Sigmoid colon (tissue), 7 donors: Measurements from ENCODE around the gene CCL14. TPM values are rescaled to one million over a fixed set of nuclear protein-coding genes. Genes with fewer than 3 reads are reported as not detected.

Experiments
- DNase-seq: peaks from one replicate; pipeline ENCODE4 v3.0.0-alpha.2; 2019
- H3K27ac ChIP-seq, 4 donors: fragments of 200-600 bp; sonication (generic); one replicate each; pipeline ENCODE4 v1.5.1; 2016 to 2019; ENCODE audit warnings: mild to moderate bottlenecking in 1 of 4
- H3K27me3 ChIP-seq, 3 donors: fragments of 200-600 bp; sonication (generic); one replicate each; pipeline ENCODE4 v1.5.1; 2019; ENCODE audit warnings: mild to moderate bottlenecking in 1 of 3
- H3K36me3 ChIP-seq, 4 donors: fragments of 200-600 bp; sonication (generic); one replicate each; pipeline ENCODE4 v1.5.1; 2016 to 2019
- H3K4me1 ChIP-seq, 4 donors: fragments of 200-600 bp; sonication (generic); one replicate each; pipeline ENCODE4 v1.5.1; 2017 to 2019
- H3K4me3 ChIP-seq, 4 donors: fragments of 200-600 bp; sonication (generic); one replicate each; pipeline ENCODE4 v1.5.1; 2017 to 2019; ENCODE audit warnings: mild to moderate bottlenecking in 2 of 4, moderate library complexity in 1 of 4
- H3K9me3 ChIP-seq, 4 donors: fragments of 200-600 bp in 3 of 4; sonication (generic) in 3 of 4; one replicate each; pipeline versions ENCODE4 v1.5.1 to v1.6.1; 2013 to 2019
- CTCF ChIP-seq, 4 experiments: fragments of 450-650 bp in 3 of 4; fragments of 200-600 bp in 1 of 4; IDR thresholded peaks; one replicate each; pipeline ENCODE4 v1.5.1; 2016 to 2019; ENCODE audit warnings: antibody characterized with exemption in 4 of 4, mild to moderate bottlenecking in 3 of 4, moderate library complexity in 2 of 4
- EP300 ChIP-seq, 4 donors: sonication (generic); formaldehyde crosslinking; IDR thresholded peaks; one replicate each; pipeline ENCODE4 v1.6.1; 2017; ENCODE audit warnings: antibody characterized with exemption in 4 of 4
- POLR2A ChIP-seq, 2 donors: fragments of 450-650 bp; IDR thresholded peaks; one replicate each; pipeline ENCODE4 v1.6.1; 2016; ENCODE audit warnings: antibody characterized with exemption in 2 of 2, mild to moderate bottlenecking in 2 of 2, moderate library complexity in 2 of 2
- POLR2AphosphoS5 ChIP-seq, 4 donors: sonication (generic); formaldehyde crosslinking; IDR thresholded peaks; one replicate each; pipeline ENCODE4 v1.6.1; 2017; ENCODE audit warnings: antibody characterized with exemption in 4 of 4
- WGBS, 2 donors: extraction: QIAGEN DNeasy Blood & Tissue Kit; methylation state at CpG; one replicate each; pipeline ENCODE4 v1.1.7; 2013; 5-methylcytosine and 5-hydroxymethylcytosine counted together
- intact Hi-C: fragments of 100-400 bp; cut with DNase I; formaldehyde crosslinking; loops from one replicate; pipeline ENCODE4 v1.15.1; 2023
- polyA plus RNA-seq, 3 donors: library from polyadenylated mRNA; stranded (reverse); fragments of 200-250 nt; gene quantifications; one replicate each; pipeline ENCODE4 v1.2.3, GENCODE V29; 2013
- total RNA-seq, 4 donors: library from RNA; depleted of rRNA; stranded (reverse); fragments of >200 nt; gene quantifications; one replicate each; pipeline ENCODE4 v1.1.0, GENCODE V29; 2016
- donor health status: healthy with polysubstance abuse.
- donor health status: Bipolar disorder and iron deficiency.
- donor health status: healthy.

CCL14 gene
- total RNA-seq: 10 to 100 TPM; 13.0 to 30.0 (median 23.7) TPM
- 10 to 100 TPM in 1 of 3 donors, under 1 TPM in 1, not detected in 1; 0.60 to 14.2 TPM for polyA plus RNA-seq

GRCh38 chr17:35986643-35987042, at the start of gene CCL14:
Gene CCL14, minus strand, starts transcription at chr17:35986729. Its CDS starts 80 bp downstream, at chr17:35986649.
- H3K9me3 ChIP-seq: peaks cover 0 to 3% (median 0%) of the 10 kb centered on the region in 4 donors
- 89 to 93% methylated on average over 1 of the region's 1 CpG for WGBS, 2 donors
- peak within 1 kb of the TSS in 3 of 4 donors; percentile 5 to 17 (median 10) for H3K4me3 ChIP-seq
- no peaks in the 10 kb centered on the region for H3K36me3 ChIP-seq
- intact Hi-C loops: no loop called here
- H3K27ac ChIP-seq: peak within 1 kb of the TSS in 1 of 4 donors; percentile 42
- no peaks in the 10 kb centered on the region for H3K4me1 ChIP-seq
- no peak for DNase-seq
- TF ChIP-seq EP300 (IDR thresholded peaks at IDR 0.05): no peak
- TF ChIP-seq POLR2A (IDR thresholded peaks at IDR 0.05): no peak
- no peak for TF ChIP-seq POLR2AphosphoS5 (IDR thresholded peaks at IDR 0.05)
- no peak for TF ChIP-seq CTCF (IDR thresholded peaks at IDR 0.05)
- no peaks in the 10 kb centered on the region for H3K27me3 ChIP-seq

- Histone ChIP-seq H3K9me3 (no peaks in the 10 kb centered on the region), H3K27me3 (peaks cover 0 to 3% (median 0%) of the 10 kb centered on the region in 3 donors), H3K4me1 (no peaks in the 10 kb centered on the region), H3K4me3 (no peak overlapping the region), H3K27ac (no peak overlapping the region), H3K36me3 (no peaks in the 10 kb centered on the region)
- WGBS, 2 donors: 76 to 83% methylated on average over 4 of the region's 4 CpGs
- no peak for DNase-seq
- TF ChIP-seq POLR2A (IDR thresholded peaks at IDR 0.05): no peak
- TF ChIP-seq CTCF (IDR thresholded peaks at IDR 0.05): no peak
- no peak for TF ChIP-seq POLR2AphosphoS5 (IDR thresholded peaks at IDR 0.05)
- no peak for TF ChIP-seq EP300 (IDR thresholded peaks at IDR 0.05)
- intact Hi-C loops: no loop called here
Measured at GRCh38 chr17:36036235-36036634, 49.7 kb upstream of the CCL14 start.

- H3K27me3 ChIP-seq: peaks cover 0 to 3% (median 0%) of the 10 kb centered on the region in 3 donors
- 36 to 66% methylated on average over 3 of the region's 3 CpGs for WGBS, 2 donors
- intact Hi-C loops: no loop called here
- TF ChIP-seq CTCF (IDR thresholded peaks at IDR 0.05) (no peak), POLR2A (IDR thresholded peaks at IDR 0.05) (no peak), POLR2AphosphoS5 (IDR thresholded peaks at IDR 0.05) (no peak), EP300 (IDR thresholded peaks at IDR 0.05) (no peak)
- H3K4me3 ChIP-seq: no peak overlapping the region
- H3K4me1 ChIP-seq: no peaks in the 10 kb centered on the region
- H3K9me3 ChIP-seq: no peaks in the 10 kb centered on the region
- no peaks in the 10 kb centered on the region for H3K36me3 ChIP-seq
- H3K27ac ChIP-seq: no peak overlapping the region
- no peak for DNase-seq
Measured at GRCh38 chr17:36034127-36034526, 47.6 kb upstream of the CCL14 start.

GRCh38 chr17:36030956-36031355, 44.4 kb upstream of the CCL14 start:
- H3K36me3 ChIP-seq: no peaks in the 10 kb centered on the region
- intact Hi-C loops: no loop called here

More at GRCh38 chr17:36030956-36031355, 44.4 kb upstream of the CCL14 start:
- Histone ChIP-seq H3K27ac (no peak overlapping the region), H3K9me3 (no peaks in the 10 kb centered on the region), H3K27me3 (peaks cover 0 to 3% (median 0%) of the 10 kb centered on the region in 3 donors), H3K4me1 (no peaks in the 10 kb centered on the region), H3K4me3 (no peak overlapping the region)
- WGBS, 2 donors: 19 to 66% methylated on average over 1 of the region's 1 CpG
- no peak for DNase-seq
- TF ChIP-seq POLR2AphosphoS5 (IDR thresholded peaks at IDR 0.05): no peak
- TF ChIP-seq CTCF (IDR thresholded peaks at IDR 0.05): no peak
- TF ChIP-seq POLR2A (IDR thresholded peaks at IDR 0.05): no peak
- no peak for TF ChIP-seq EP300 (IDR thresholded peaks at IDR 0.05)
